ENCODE measurements around the gene NEK6. TPM values are rescaled to one million over a fixed set of nuclear protein-coding genes. Genes with fewer than 3 reads are reported as not detected.

The NEK6 gene
- total and polyA plus RNA-seq, 12 donors = 4.0 to 27.2 (median 15.1) TPM

- Histone ChIP-seq H3K27ac (no peak overlapping the region), H3K36me3 (replicated peaks in 1 of 2) (peaks cover 0 to 28% of the 10 kb centered on the region in 2 donors), H3K9me3 (replicated peaks in 1 of 3) (no peaks in the 10 kb centered on the region)
Measured at GRCh38 chr9:124356745-124357390, 99.1 kb downstream of the NEK6 start.

GRCh38 chr9:124357721-124358361, 100.1 kb downstream of the NEK6 start:
- H3K36me3 ChIP-seq (replicated peaks in 1 of 2) = peaks cover 0 to 18% of the 10 kb centered on the region in 2 donors
- no peaks in the 10 kb centered on the region for H3K9me3 ChIP-seq (replicated peaks in 1 of 3)
- WGBS, 4 donors = 71 to 89% (median 84%) methylated on average over 13 of the region's 13 CpGs
- H3K27ac ChIP-seq = no peak overlapping the region
- no peaks in the 10 kb centered on the region for H3K27me3 ChIP-seq
- TF ChIP-seq, protein P1, sequence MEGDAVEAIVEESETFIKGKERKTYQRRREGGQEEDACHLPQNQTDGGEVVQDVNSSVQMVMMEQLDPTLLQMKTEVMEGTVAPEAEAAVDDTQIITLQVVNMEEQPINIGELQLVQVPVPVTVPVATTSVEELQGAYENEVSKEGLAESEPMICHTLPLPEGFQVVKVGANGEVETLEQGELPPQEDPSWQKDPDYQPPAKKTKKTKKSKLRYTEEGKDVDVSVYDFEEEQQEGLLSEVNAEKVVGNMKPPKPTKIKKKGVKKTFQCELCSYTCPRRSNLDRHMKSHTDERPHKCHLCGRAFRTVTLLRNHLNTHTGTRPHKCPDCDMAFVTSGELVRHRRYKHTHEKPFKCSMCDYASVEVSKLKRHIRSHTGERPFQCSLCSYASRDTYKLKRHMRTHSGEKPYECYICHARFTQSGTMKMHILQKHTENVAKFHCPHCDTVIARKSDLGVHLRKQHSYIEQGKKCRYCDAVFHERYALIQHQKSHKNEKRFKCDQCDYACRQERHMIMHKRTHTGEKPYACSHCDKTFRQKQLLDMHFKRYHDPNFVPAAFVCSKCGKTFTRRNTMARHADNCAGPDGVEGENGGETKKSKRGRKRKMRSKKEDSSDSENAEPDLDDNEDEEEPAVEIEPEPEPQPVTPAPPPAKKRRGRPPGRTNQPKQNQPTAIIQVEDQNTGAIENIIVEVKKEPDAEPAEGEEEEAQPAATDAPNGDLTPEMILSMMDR (IDR thresholded peaks at IDR 0.05) = no peak
- no peak for TF ChIP-seq POLR2A (IDR thresholded peaks at IDR 0.05)
- DNase-seq = peak in 2 of 7 donors; percentile 11 to 49
- no peak overlapping the region for H3K4me3 ChIP-seq
- H3K4me1 ChIP-seq (replicated peaks in 1 of 2) = peaks cover 17 to 51% of the 10 kb centered on the region in 2 donors
- intact Hi-C loops (cut with DNase I) = no loop called here

More at GRCh38 chr9:124356745-124357390, 99.1 kb downstream of the NEK6 start:
- peaks cover 17 to 51% of the 10 kb centered on the region in 2 donors for H3K4me1 ChIP-seq (replicated peaks in 1 of 2)
- WGBS, 4 donors = 93 to 96% (median 94%) methylated on average over 17 to 19 of the region's 19 CpGs
- TF ChIP-seq, protein P1 (IDR thresholded peaks at IDR 0.05) = no peak
- TF ChIP-seq POLR2A (IDR thresholded peaks at IDR 0.05) = no peak
- no peak for DNase-seq
- no peaks in the 10 kb centered on the region for H3K27me3 ChIP-seq
- intact Hi-C loops (cut with DNase I) = no loop called here
- no peak overlapping the region for H3K4me3 ChIP-seq

DNA sequence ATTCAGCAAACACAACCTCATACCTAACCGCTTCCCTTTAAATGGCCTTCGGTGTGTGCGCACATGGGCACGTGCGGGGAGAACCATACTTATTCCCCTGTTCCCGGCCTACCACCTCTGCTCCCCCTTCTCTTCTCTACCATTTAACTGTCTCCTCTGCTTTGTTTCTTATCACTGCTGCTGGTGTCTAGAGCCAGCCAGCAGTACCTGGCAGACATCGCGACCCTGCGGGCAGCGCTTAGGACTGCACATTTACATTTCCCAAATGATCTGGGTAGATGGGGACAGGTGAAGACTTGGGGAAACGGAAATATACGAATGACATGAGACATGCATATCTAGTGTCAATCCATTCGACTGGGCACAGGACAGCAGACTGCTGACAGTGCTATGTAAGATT, 100.9 kb downstream of the NEK6 start:
- intact Hi-C loops (cut with DNase I) = no loop called here
- no peaks in the 10 kb centered on the region for H3K9me3 ChIP-seq (replicated peaks in 1 of 3)
- TF ChIP-seq POLR2A (IDR thresholded peaks at IDR 0.05) = no peak
- TF ChIP-seq, protein P1 (IDR thresholded peaks at IDR 0.05) = no peak
- peaks cover 17 to 51% of the 10 kb centered on the region in 2 donors for H3K4me1 ChIP-seq (replicated peaks in 1 of 2)
- no peaks in the 10 kb centered on the region for H3K27me3 ChIP-seq
- no peak overlapping the region for H3K27ac ChIP-seq
- H3K36me3 ChIP-seq (replicated peaks in 1 of 2) = peaks cover 0 to 11% of the 10 kb centered on the region in 2 donors
- DNase-seq = peak in 1 of 7 donors; percentile 50
- 90 to 97% (median 91%) methylated on average over 13 of the region's 13 CpGs for WGBS, 4 donors
- no peak overlapping the region for H3K4me3 ChIP-seq

- WGBS, 4 donors = 53 to 75% (median 60%) methylated on average over 5 to 6 of the region's 6 CpGs
- peaks cover 14 to 46% of the 10 kb centered on the region in 2 donors for H3K4me1 ChIP-seq (replicated peaks in 1 of 2)
Measured at GRCh38 chr9:124359426-124359825, 101.7 kb downstream of the NEK6 start.

More at GRCh38 chr9:124359426-124359825, 101.7 kb downstream of the NEK6 start:
- Histone ChIP-seq H3K9me3 (replicated peaks in 1 of 3) (no peaks in the 10 kb centered on the region), H3K27ac (no peak overlapping the region), H3K4me3 (no peak overlapping the region), H3K36me3 (replicated peaks in 1 of 2) (peaks cover 0 to 8% of the 10 kb centered on the region in 2 donors), H3K27me3 (no peaks in the 10 kb centered on the region)
- DNase-seq = peak in 1 of 7 donors; percentile 13
- intact Hi-C loops (cut with DNase I) = no loop called here
- TF ChIP-seq POLR2A (IDR thresholded peaks at IDR 0.05) = no peak
- TF ChIP-seq, protein P1 (IDR thresholded peaks at IDR 0.05) = no peak

Measured in adrenal gland (tissue), 12 donors.